A204.1 (cell line): ENCODE data around the gene CYB5A.

Experiments used
- FAIRE-seq: peaks from 2 replicates; lab custom pipeline; 2012; peaks lifted over from hg19 to GRCh38; lab: Jason Lieb, UNC

The CYB5A gene

GRCh38 chr18:74276609-74277008 is 15.2 kb downstream of the CYB5A start:
- FAIRE-seq = no peak

GRCh38 chr18:74275736-74276135 is 16.0 kb downstream of the CYB5A start:
- FAIRE-seq = no peak

GRCh38 chr18:74274700-74275099 is 17.1 kb downstream of the CYB5A start:
- no peak for FAIRE-seq

- FAIRE-seq = no peak
Observed at GRCh38 chr18:74273394-74273793, 18.4 kb downstream of the CYB5A start.

GRCh38 chr18:74271635-74272034 is 20.1 kb downstream of the CYB5A start:
- no peak for FAIRE-seq

GRCh38 chr18:74268933-74269620 is 22.7 kb downstream of the CYB5A start:
- FAIRE-seq = no peak

GRCh38 chr18:74268175-74268574 is 23.6 kb downstream of the CYB5A start:
- FAIRE-seq = no peak

GRCh38 chr18:74266161-74266560 is 25.6 kb downstream of the CYB5A start:
- FAIRE-seq = no peak

GRCh38 chr18:74265546-74266098 is 26.1 kb downstream of the CYB5A start:
- no peak for FAIRE-seq

- no peak for FAIRE-seq
Observed at GRCh38 chr18:74264303-74265020, 27.3 kb downstream of the CYB5A start.

- no peak for FAIRE-seq
Observed at GRCh38 chr18:74261053-74261713, 30.6 kb downstream of the CYB5A start.

GRCh38 chr18:74259347-74259746 is 32.4 kb downstream of the CYB5A start:
- FAIRE-seq = no peak

- FAIRE-seq = no peak
Observed at GRCh38 chr18:74257083-74257482, 34.7 kb downstream of the CYB5A start.

GRCh38 chr18:74256190-74256589 is 35.6 kb downstream of the CYB5A start:
- no peak for FAIRE-seq

- no peak for FAIRE-seq
Observed at GRCh38 chr18:74255131-74255616, 36.6 kb downstream of the CYB5A start.

- no peak for FAIRE-seq
Observed at GRCh38 chr18:74252039-74252395, 39.7 kb downstream of the CYB5A start.

- FAIRE-seq = no peak
Observed at GRCh38 chr18:74251297-74252038, 40.3 kb downstream of the CYB5A start.

GRCh38 chr18:74250131-74250530 is 41.6 kb downstream of the CYB5A start:
- FAIRE-seq = no peak

GRCh38 chr18:74249181-74249968 is 42.4 kb downstream of the CYB5A start:
- FAIRE-seq = no peak

- no peak for FAIRE-seq
Observed at GRCh38 chr18:74248595-74248994, 43.2 kb downstream of the CYB5A start.

GRCh38 chr18:74248189-74248588 is 43.6 kb downstream of the CYB5A start:
- FAIRE-seq = no peak
